ENCODE results near the gene HSD11B1.

- TF ChIP-seq, protein P1, sequence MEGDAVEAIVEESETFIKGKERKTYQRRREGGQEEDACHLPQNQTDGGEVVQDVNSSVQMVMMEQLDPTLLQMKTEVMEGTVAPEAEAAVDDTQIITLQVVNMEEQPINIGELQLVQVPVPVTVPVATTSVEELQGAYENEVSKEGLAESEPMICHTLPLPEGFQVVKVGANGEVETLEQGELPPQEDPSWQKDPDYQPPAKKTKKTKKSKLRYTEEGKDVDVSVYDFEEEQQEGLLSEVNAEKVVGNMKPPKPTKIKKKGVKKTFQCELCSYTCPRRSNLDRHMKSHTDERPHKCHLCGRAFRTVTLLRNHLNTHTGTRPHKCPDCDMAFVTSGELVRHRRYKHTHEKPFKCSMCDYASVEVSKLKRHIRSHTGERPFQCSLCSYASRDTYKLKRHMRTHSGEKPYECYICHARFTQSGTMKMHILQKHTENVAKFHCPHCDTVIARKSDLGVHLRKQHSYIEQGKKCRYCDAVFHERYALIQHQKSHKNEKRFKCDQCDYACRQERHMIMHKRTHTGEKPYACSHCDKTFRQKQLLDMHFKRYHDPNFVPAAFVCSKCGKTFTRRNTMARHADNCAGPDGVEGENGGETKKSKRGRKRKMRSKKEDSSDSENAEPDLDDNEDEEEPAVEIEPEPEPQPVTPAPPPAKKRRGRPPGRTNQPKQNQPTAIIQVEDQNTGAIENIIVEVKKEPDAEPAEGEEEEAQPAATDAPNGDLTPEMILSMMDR (IDR thresholded peaks at IDR 0.05; ENCODE audit: extremely low read depth in 1 of 2, insufficient read depth in 1 of 2, low read depth in 1 of 2, low read length in 2 of 2), result no peak
- TF ChIP-seq POLR2A (IDR thresholded peaks at IDR 0.05; ENCODE audit: low read depth, low read length), result no peak
- no peak for TF ChIP-seq MAX (IDR thresholded peaks at IDR 0.05; ENCODE audit: insufficient read depth, insufficient read length)
- no peak for TF ChIP-seq JUN (IDR thresholded peaks at IDR 0.05; ENCODE audit: borderline replicate concordance, insufficient read depth, insufficient read length, low read depth)
- TF ChIP-seq GATA2 (IDR thresholded peaks at IDR 0.05; ENCODE audit: insufficient read depth, insufficient read length, low read depth, low read length), result no peak
- no peak for TF ChIP-seq MYC (IDR thresholded peaks at IDR 0.05; ENCODE audit: low read depth, low read length)
- TF ChIP-seq EZH2 (IDR thresholded peaks at IDR 0.05; ENCODE audit: borderline replicate concordance, low read depth, low read length, severe bottlenecking), result no peak
- TF ChIP-seq POLR2AphosphoS5 (IDR thresholded peaks at IDR 0.05; ENCODE audit: insufficient read depth, low read depth, low read length), result no peak
- TF ChIP-seq FOS (IDR thresholded peaks at IDR 0.05; ENCODE audit: borderline replicate concordance, insufficient read depth, low read length), result no peak
Measured at GRCh38 chr1:209755256-209755655, 50.6 kb downstream of the HSD11B1 start.

Data from endothelial cell of umbilical vein (primary cell).